NCI-H526 (cell line): ENCODE results near the gene PLA2G4B.
"Not testable (repeated sequence)": the region's sequence is repeated elsewhere in the genome, so short reads cannot be mapped to it uniquely, and the experiment has no call there.

ENCODE experiments used
- DNase-seq, 2 experiments: peaks; one replicate each; lab custom pipeline; 2025; lab: John Stamatoyannopoulos, UW

PLA2G4B gene

GRCh38 chr15:41825572-41826535 lies 12.8 kb upstream of the PLA2G4B start:
- DNase-seq, result no peak

- peak; percentile 6 to 50 for DNase-seq
Observed at GRCh38 chr15:41827290-41827879, 11.3 kb upstream of the PLA2G4B start.

- DNase-seq, result peak; percentile 37 to 92
Observed at GRCh38 chr15:41827880-41828806, 10.5 kb upstream of the PLA2G4B start, which contains the start of gene JMJD7. JMJD7 (plus strand) TSS chr15:41828092; CDS start chr15:41828125, 33 bp downstream.

GRCh38 chr15:41828807-41829141 lies 9.9 kb upstream of the PLA2G4B start:
- no peak for DNase-seq

GRCh38 chr15:41829959-41830646 lies 8.5 kb upstream of the PLA2G4B start:
- no peak for DNase-seq

- DNase-seq, result not testable (repeated sequence)
Observed at GRCh38 chr15:41831291-41831690, 7.4 kb upstream of the PLA2G4B start.

- DNase-seq, result no peak
Observed at GRCh38 chr15:41832208-41832607, 6.4 kb upstream of the PLA2G4B start.

- peak in 1 of 2 experiments; percentile 38 for DNase-seq
Observed at GRCh38 chr15:41832875-41833274, 5.8 kb upstream of the PLA2G4B start.

GRCh38 chr15:41834096-41834495 lies 4.6 kb upstream of the PLA2G4B start:
- no peak for DNase-seq

- no peak for DNase-seq
Observed at GRCh38 chr15:41836073-41836472, 2.6 kb upstream of the PLA2G4B start.

GRCh38 chr15:41836713-41837454 lies 1.8 kb upstream of the PLA2G4B start:
- no peak for DNase-seq

GRCh38 chr15:41839781-41840491 lies 1.3 kb downstream of the PLA2G4B start:
- no peak for DNase-seq

GRCh38 chr15:41840673-41841072 lies 2.0 kb downstream of the PLA2G4B start:
- no peak for DNase-seq

GRCh38 chr15:41841131-41841530 lies 2.5 kb downstream of the PLA2G4B start:
- no peak for DNase-seq

- no peak for DNase-seq
Observed at GRCh38 chr15:41842229-41842628, 3.6 kb downstream of the PLA2G4B start.

- no peak for DNase-seq
Observed at GRCh38 chr15:41843571-41843970, 4.9 kb downstream of the PLA2G4B start.

- no peak for DNase-seq
Observed at GRCh38 chr15:41844814-41845213, 6.2 kb downstream of the PLA2G4B start.

- no peak for DNase-seq
Observed at GRCh38 chr15:41847206-41847605, 8.6 kb downstream of the PLA2G4B start.

- DNase-seq, result no peak
Observed at GRCh38 chr15:41847981-41848380, 9.3 kb downstream of the PLA2G4B start.

GRCh38 chr15:41848631-41849030 lies 10.0 kb downstream of the PLA2G4B start:
- no peak for DNase-seq
